Measurements from ENCODE around the gene DCAF6.

GRCh38 chr1:168093616-168094015 is 157.1 kb downstream of the DCAF6 start:
- TF ChIP-seq CTCF (IDR thresholded peaks at IDR 0.05) = no peak
- TF ChIP-seq POLR2AphosphoS5 (IDR thresholded peaks at IDR 0.05) = no peak

Data from prostate gland (tissue), 2 donors.